K562 (cell line): ENCODE measurements around the gene GDF9. TPM values are rescaled to one million over a fixed set of nuclear protein-coding genes. Genes with fewer than 3 reads are reported as not detected.

ENCODE experiments used
- BCOR ChIP-seq: fragments of 450-650 bp; IDR thresholded peaks from 2 replicates; pipeline ENCODE4 v1.6.1; 2016
- BRCA1 ChIP-seq, 2 experiments: fragments of 450-650 bp in 1 of 2; sonication (generic) in 1 of 2; formaldehyde crosslinking in 1 of 2; IDR thresholded peaks; 2 replicates each; pipeline versions ENCODE4 v1.5.0 to v1.6.1; 2017 to 2020; ENCODE audit warnings: mild to moderate bottlenecking in 1 of 2, missing genetic modification reagents in 1 of 2
- FOXA3 ChIP-seq, 2 experiments: fragments of 450-650 bp in 1 of 2; sonication (generic) in 1 of 2; formaldehyde crosslinking; IDR thresholded peaks in 1 of 2; conservative IDR thresholded peaks in 1 of 2; 2 replicates each; pipeline versions ENCODE4 v1.4.0 to v1.8.0; 2020 to 2022; ENCODE audit warnings: mild to moderate bottlenecking in 2 of 2, missing genetic modification reagents in 1 of 2
- GABPB2 ChIP-seq: fragments of 250-450 bp; sonication (Bioruptor Pico); conservative IDR thresholded peaks from 2 replicates; pipeline ENCODE4 v1.5.1; 2021; ENCODE audit warnings: mild to moderate bottlenecking
- MAZ ChIP-seq, 2 experiments: fragments of 450-650 bp in 1 of 2; sonication (generic) in 1 of 2; formaldehyde crosslinking; IDR thresholded peaks in 1 of 2; conservative IDR thresholded peaks in 1 of 2; 2 replicates each; pipeline versions ENCODE4 v1.4.0 to v1.5.0; 2020; ENCODE audit warnings: mild to moderate bottlenecking in 1 of 2, missing genetic modification reagents in 1 of 2
- MCM7 ChIP-seq, 2 experiments: fragments of 450-650 bp; IDR thresholded peaks; 2 replicates each; pipeline ENCODE4 v1.6.1; 2016 to 2018
- SAFB ChIP-seq: fragments of 200-400 bp; formaldehyde crosslinking; IDR thresholded peaks from 2 replicates; pipeline ENCODE4 v1.6.1; 2017; ENCODE audit warnings: low read depth, low read length, borderline replicate concordance
- SAP30 ChIP-seq: fragments of 200-600 bp; sonication (generic); IDR thresholded peaks from 2 replicates; pipeline ENCODE4 v1.6.1; 2012; ENCODE audit warnings: borderline replicate concordance, low read depth, mild to moderate bottlenecking, moderate library complexity, low read length, control low read depth, inconsistent platforms; ENCODE audit not compliant: insufficient read depth, poor library complexity, severe bottlenecking
- SMAD1 ChIP-seq: fragments of 150-350 bp; IDR thresholded peaks from 2 replicates; pipeline ENCODE4 v1.6.1; 2014; ENCODE audit warnings: low read length, low read depth; ENCODE audit not compliant: partially characterized antibody
- SNIP1 ChIP-seq: fragments of 450-650 bp; IDR thresholded peaks from 2 replicates; pipeline ENCODE4 v1.7.1; 2017; ENCODE audit warnings: low read depth, mild to moderate bottlenecking
- SREBF2 ChIP-seq: sonication (generic); formaldehyde crosslinking; IDR thresholded peaks from 2 replicates; pipeline ENCODE4 v1.4.0; 2020; ENCODE audit warnings: mild to moderate bottlenecking, missing genetic modification reagents
- WHSC1 ChIP-seq: IDR thresholded peaks from one replicate; pipeline ENCODE4 v1.6.1; 2012; ENCODE audit warnings: low read length, control low read depth, inconsistent platforms
- ZEB2 ChIP-seq: fragments of 450-650 bp; IDR thresholded peaks from 2 replicates; pipeline ENCODE4 v1.6.1; 2016
- ZNF551 ChIP-seq: fragments of 250-450 bp; sonication (Bioruptor Pico); IDR thresholded peaks from 2 replicates; pipeline ENCODE4 v1.5.0; 2021; ENCODE audit warnings: mild to moderate bottlenecking, moderate library complexity
- polyA plus RNA-seq, 8 experiments: library from polyadenylated mRNA; depleted of rRNA in 4 of 8; stranded (reverse) in 5 of 8; unstranded in 3 of 8; fragments of >200 nt; fragmentation: Nextera tagmentation in 2 of 8; fragmentation: Illumina TruSeq in 1 of 8; extraction: Ambion mirVana in 2 of 8; extraction: Trizol in 1 of 8; gene quantifications; 2 replicates each; pipeline versions ENCODE4 v1.2.1 to v1.2.3, GENCODE V29; 2011 to 2014; ENCODE audit warnings: inconsistent platforms in 1 of 8, missing spikeins in 1 of 8
- total RNA-seq, 7 experiments: library from RNA; depleted of rRNA in 6 of 7; stranded (reverse); fragments of >200 nt in 6 of 7; fragmentation: Illumina TruSeq in 2 of 7; extraction: Trizol in 2 of 7; gene quantifications; 2 replicates each; pipeline versions ENCODE4 v1.2.1 to v1.2.3, GENCODE V29; 2011 to 2021; ENCODE audit warnings: low replicate concordance in 1 of 7
- TF ChIP-seq, protein P1 (sequence below): sonication (generic); formaldehyde crosslinking; IDR thresholded peaks from 2 replicates; pipeline ENCODE4 v1.5.0; 2020; ENCODE audit warnings: missing genetic modification reagents
- TF ChIP-seq, protein P2 (sequence below): fragments of 250-450 bp; sonication (Bioruptor Pico); IDR thresholded peaks from 2 replicates; pipeline ENCODE4 v1.4.0; 2020; ENCODE audit warnings: mild to moderate bottlenecking, moderate library complexity
- TF ChIP-seq, protein P3 (sequence below): conservative IDR thresholded peaks from 2 replicates; pipeline ENCODE4 v1.6.1; 2011; ENCODE audit warnings: low read depth, mild to moderate bottlenecking, low read length; ENCODE audit not compliant: control insufficient read depth
- TF ChIP-seq, protein P4 (sequence below): fragments of 250-450 bp; sonication (Bioruptor Pico); IDR thresholded peaks from 2 replicates; pipeline ENCODE4 v1.4.0; 2020; ENCODE audit warnings: borderline replicate concordance
- TF ChIP-seq, protein P5 (sequence below): IDR thresholded peaks from 2 replicates; pipeline ENCODE4 v1.6.1; 2016; ENCODE audit warnings: missing genetic modification characterization, missing compliant biosample characterization

The GDF9 gene
- total and polyA plus RNA-seq, 9 of the 15 experiments (the other 6 are each of a cell fraction or from before 2014, with no cell fraction given), result 0.10 to 0.70 (median 0.20) TPM; not detected in 1

DNA sequence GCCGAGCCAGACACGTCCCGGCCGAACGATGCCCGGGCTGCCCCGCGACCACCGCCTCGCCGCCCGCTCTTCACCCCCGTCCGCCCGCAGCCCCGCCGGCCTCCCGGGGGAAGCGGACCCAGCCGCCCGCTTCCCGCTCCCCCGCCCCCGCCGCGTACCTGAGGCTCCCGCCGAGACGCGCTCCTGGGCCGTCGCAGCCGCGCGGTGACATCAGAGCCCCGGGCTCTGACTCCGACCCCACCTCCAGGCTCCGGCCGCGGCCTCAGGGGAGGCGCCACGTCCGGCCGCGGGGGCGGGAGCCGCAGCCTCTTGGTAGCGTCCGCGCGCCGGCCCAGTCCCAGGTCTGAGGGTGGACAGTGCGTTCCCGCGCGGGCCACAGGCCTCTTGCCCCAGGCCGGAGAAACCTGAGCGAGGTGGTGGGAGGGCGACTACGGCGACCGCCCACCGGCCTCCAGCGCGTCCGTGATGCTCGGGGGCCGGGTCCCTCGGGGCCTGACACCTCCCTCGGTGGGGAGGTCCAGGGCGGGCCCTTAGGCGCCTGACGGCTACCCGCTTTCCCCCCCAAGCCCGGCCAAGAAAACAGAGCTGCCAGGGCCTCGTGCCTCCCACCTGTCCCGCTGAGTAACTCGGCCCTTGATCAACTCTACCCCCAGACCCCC lies 35.7 kb downstream of the GDF9 start, which contains the start of gene SHROOM1 (continued):
- TF ChIP-seq, protein P1, sequence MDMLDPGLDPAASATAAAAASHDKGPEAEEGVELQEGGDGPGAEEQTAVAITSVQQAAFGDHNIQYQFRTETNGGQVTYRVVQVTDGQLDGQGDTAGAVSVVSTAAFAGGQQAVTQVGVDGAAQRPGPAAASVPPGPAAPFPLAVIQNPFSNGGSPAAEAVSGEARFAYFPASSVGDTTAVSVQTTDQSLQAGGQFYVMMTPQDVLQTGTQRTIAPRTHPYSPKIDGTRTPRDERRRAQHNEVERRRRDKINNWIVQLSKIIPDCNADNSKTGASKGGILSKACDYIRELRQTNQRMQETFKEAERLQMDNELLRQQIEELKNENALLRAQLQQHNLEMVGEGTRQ (CRISPR knock-in tag), result no peak
- no peak for TF ChIP-seq ZEB2
- no peak for TF ChIP-seq SREBF2
- TF ChIP-seq BRCA1 (IDR thresholded peaks at IDR 0.05), result no peak
- no peak for TF ChIP-seq BRCA1 (CRISPR knock-in tag; IDR thresholded peaks at IDR 0.05)
- peak; percentile 59 for TF ChIP-seq SMAD1
- TF ChIP-seq ZNF551 (CRISPR knock-in tag), result no peak
- TF ChIP-seq, protein P2, sequence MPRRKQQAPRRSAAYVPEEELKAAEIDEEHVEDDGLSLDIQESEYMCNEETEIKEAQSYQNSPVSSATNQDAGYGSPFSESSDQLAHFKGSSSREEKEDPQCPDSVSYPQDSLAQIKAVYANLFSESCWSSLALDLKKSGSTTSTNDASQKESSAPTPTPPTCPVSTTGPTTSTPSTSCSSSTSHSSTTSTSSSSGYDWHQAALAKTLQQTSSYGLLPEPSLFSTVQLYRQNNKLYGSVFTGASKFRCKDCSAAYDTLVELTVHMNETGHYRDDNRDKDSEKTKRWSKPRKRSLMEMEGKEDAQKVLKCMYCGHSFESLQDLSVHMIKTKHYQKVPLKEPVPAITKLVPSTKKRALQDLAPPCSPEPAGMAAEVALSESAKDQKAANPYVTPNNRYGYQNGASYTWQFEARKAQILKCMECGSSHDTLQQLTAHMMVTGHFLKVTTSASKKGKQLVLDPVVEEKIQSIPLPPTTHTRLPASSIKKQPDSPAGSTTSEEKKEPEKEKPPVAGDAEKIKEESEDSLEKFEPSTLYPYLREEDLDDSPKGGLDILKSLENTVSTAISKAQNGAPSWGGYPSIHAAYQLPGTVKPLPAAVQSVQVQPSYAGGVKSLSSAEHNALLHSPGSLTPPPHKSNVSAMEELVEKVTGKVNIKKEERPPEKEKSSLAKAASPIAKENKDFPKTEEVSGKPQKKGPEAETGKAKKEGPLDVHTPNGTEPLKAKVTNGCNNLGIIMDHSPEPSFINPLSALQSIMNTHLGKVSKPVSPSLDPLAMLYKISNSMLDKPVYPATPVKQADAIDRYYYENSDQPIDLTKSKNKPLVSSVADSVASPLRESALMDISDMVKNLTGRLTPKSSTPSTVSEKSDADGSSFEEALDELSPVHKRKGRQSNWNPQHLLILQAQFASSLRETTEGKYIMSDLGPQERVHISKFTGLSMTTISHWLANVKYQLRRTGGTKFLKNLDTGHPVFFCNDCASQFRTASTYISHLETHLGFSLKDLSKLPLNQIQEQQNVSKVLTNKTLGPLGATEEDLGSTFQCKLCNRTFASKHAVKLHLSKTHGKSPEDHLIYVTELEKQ (CRISPR knock-in tag), result no peak
- TF ChIP-seq SAFB, result no peak
- no peak for TF ChIP-seq MCM7 (IDR thresholded peaks at IDR 0.05)
- TF ChIP-seq FOXA3 (CRISPR knock-in tag; conservative IDR thresholded peaks at IDR 0.05 in 1 of 2, IDR thresholded peaks at IDR 0.05 in 1 of 2), result 0 out of 4 replicates have a peak, but pooled peaks of 1 of the 2 experiments have one; percentile 61
- TF ChIP-seq GABPB2 (CRISPR knock-in tag), result no peak
- TF ChIP-seq, protein P3, sequence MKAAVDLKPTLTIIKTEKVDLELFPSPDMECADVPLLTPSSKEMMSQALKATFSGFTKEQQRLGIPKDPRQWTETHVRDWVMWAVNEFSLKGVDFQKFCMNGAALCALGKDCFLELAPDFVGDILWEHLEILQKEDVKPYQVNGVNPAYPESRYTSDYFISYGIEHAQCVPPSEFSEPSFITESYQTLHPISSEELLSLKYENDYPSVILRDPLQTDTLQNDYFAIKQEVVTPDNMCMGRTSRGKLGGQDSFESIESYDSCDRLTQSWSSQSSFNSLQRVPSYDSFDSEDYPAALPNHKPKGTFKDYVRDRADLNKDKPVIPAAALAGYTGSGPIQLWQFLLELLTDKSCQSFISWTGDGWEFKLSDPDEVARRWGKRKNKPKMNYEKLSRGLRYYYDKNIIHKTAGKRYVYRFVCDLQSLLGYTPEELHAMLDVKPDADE, result no peak
- TF ChIP-seq, protein P4, sequence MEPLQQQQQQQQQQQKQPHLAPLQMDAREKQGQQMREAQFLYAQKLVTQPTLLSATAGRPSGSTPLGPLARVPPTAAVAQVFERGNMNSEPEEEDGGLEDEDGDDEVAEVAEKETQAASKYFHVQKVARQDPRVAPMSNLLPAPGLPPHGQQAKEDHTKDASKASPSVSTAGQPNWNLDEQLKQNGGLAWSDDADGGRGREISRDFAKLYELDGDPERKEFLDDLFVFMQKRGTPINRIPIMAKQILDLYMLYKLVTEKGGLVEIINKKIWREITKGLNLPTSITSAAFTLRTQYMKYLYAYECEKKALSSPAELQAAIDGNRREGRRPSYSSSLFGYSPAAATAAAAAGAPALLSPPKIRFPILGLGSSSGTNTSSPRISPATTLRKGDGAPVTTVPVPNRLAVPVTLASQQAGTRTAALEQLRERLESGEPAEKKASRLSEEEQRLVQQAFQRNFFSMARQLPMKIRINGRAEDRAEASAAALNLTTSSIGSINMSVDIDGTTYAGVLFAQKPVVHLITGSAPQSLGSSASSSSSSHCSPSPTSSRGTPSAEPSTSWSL (CRISPR knock-in tag), result 0 out of 2 replicates have a peak, but pooled peaks have one; percentile 10
- no peak for TF ChIP-seq WHSC1
- TF ChIP-seq, protein P5, sequence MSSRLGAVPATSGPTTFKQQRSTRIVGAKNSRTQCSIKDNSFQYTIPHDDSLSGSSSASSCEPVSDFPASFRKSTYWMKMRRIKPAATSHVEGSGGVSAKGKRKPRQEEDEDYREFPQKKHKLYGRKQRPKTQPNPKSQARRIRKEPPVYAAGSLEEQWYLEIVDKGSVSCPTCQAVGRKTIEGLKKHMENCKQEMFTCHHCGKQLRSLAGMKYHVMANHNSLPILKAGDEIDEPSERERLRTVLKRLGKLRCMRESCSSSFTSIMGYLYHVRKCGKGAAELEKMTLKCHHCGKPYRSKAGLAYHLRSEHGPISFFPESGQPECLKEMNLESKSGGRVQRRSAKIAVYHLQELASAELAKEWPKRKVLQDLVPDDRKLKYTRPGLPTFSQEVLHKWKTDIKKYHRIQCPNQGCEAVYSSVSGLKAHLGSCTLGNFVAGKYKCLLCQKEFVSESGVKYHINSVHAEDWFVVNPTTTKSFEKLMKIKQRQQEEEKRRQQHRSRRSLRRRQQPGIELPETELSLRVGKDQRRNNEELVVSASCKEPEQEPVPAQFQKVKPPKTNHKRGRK (tag), result no peak
- TF ChIP-seq SAP30, result no peak
- TF ChIP-seq BCOR, result no peak
- TF ChIP-seq MAZ (CRISPR knock-in tag; conservative IDR thresholded peaks at IDR 0.05 in 1 of 2, IDR thresholded peaks at IDR 0.05 in 1 of 2), result peak; percentile 75 to 90
- TF ChIP-seq SNIP1, result no peak
